Astrocyte of the cerebellum (primary cell): Measurements from ENCODE around the gene MTPN.

Source experiments
- DNase-seq: peaks from one replicate; pipeline ENCODE4 v3.0.0-alpha.2; 2011; ENCODE audit warnings: low read depth
- H3K4me3 ChIP-seq: 2 replicates; pipeline ENCODE4 v1.5.1; 2011; ENCODE audit warnings: mild to moderate bottlenecking, low read depth, low read length, moderate library complexity
- in situ Hi-C: cut with HindIII; loops from 2 replicates; pipeline ENCODE4 v1.10.0; 2017; ENCODE audit warnings: low sequenced_read_pairs
- TF ChIP-seq, protein P1 (sequence below): IDR thresholded peaks from 2 replicates; pipeline ENCODE4 v1.5.1; 2012; ENCODE audit warnings: low read length, low read depth, moderate library complexity, mild to moderate bottlenecking; ENCODE audit errors: missing control alignments

Gene MTPN

DNA sequence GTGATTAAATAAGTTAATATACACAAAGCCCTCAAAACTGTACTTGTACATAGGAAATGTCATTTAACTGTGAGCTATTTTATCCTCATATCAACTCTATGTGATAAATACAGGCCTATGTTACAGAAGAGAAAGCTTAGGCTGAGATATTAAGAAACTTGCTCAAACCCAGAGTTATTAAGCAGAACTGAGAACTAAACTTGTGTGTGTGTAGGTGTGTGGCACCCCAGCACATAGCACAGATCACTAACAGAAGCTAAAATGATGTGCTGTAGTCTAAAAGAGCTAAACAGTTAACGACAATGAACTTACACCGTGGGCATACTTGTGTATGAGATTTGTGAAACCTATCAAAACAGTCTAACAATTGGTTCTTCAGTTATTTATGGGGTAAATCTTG lies 34.5 kb downstream of the MTPN start:
- DNase-seq: no peak
- TF ChIP-seq, protein P1, sequence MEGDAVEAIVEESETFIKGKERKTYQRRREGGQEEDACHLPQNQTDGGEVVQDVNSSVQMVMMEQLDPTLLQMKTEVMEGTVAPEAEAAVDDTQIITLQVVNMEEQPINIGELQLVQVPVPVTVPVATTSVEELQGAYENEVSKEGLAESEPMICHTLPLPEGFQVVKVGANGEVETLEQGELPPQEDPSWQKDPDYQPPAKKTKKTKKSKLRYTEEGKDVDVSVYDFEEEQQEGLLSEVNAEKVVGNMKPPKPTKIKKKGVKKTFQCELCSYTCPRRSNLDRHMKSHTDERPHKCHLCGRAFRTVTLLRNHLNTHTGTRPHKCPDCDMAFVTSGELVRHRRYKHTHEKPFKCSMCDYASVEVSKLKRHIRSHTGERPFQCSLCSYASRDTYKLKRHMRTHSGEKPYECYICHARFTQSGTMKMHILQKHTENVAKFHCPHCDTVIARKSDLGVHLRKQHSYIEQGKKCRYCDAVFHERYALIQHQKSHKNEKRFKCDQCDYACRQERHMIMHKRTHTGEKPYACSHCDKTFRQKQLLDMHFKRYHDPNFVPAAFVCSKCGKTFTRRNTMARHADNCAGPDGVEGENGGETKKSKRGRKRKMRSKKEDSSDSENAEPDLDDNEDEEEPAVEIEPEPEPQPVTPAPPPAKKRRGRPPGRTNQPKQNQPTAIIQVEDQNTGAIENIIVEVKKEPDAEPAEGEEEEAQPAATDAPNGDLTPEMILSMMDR: no peak
- no peak overlapping the region for H3K4me3 ChIP-seq
- in situ Hi-C loops: no loop called here

DNA sequence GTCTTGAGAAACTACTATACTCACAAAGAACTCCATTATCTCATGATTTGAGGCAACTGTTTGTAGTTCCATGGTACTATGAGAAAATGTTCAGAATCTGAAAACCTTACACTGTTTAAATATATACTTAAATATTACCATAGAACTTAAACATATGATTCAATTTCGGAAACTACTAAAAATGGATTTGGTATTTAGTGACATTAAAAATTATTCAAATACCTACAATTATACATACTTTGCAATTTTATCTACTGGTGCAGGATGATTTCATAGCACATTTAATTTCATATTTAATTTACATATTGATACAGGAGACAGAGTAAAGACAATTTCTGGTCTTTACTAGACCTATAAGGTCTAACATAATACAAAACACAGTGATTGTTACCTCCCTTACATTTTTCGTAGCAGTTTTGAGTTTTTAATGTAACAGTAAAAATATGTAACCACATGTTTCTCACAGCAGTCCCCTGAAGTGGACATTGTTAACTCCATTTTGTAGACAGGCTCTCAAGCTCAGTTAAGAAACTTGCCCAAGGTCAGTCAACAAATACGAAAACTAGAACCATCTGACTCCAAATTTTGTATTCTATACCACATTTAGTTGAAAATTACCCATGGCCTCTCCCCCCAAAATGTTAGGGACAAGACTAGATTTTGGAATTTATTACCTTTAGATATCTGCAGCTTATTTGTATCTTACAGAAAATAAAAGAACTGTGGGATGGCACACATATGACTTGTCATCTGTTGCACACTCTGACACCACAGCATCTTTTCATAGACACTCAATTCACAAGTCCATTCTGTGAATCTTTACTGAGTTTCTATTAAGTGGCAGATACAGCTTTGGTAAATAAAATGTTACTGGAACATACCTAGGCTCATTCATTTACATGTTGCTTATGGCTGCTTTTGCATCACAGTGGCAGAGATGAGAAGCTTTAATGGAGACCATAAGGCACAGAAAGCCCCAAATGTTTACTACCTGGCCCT lies 36.8 kb downstream of the MTPN start:
- DNase-seq: no peak
- TF ChIP-seq, protein P1: no peak
- in situ Hi-C loops: no loop called here
- no peak overlapping the region for H3K4me3 ChIP-seq

DNA sequence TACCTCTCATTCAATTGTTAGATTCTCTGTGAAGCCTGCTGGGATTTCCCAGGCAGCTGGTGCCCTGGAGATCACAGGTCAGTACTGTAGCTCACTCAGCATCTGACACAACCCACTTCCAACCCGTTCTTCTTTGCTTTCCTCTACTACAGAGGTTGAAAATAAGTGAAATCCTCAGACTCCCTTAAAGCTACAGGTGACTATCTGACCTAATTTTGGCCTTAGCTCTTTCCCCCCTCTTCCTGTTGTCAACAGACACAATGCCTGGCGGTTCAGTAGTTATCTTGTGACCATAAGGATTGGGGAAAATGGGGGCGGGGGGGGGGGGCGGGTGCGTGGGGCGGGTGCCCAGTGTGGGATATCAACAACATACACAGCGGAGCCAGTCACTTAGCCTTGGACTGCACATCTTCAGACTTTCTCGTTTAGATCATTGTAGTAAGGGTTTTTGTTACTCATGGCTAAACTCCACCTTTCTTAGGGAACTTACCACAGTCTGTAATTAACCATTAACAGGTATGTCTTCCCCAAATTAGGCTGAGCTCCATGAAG lies 37.8 kb downstream of the MTPN start:
- H3K4me3 ChIP-seq: no peak overlapping the region
- no peak for DNase-seq
- TF ChIP-seq, protein P1: no peak
- in situ Hi-C loops: no loop called here

DNA sequence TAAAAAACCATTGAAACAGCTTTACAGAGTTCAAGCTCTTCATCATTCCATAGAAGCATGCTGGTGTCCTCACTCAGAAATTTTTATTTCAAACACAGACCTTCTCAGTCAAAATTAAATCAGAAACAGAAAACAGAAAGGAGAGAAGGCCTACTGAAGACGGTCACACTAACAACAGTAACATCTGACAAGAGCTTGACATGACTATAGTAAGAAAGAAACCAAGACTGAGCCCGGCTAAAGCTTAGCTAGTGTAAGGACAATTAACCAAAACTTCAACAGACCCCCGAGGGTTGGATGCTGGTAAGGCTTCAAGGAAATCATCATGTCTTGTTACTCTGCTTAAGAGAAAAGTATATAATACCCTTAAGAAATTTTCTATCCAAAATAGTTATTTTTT lies 38.6 kb downstream of the MTPN start:
- in situ Hi-C loops: no loop called here
- TF ChIP-seq, protein P1: no peak
- H3K4me3 ChIP-seq: no peak overlapping the region
- no peak for DNase-seq

DNA sequence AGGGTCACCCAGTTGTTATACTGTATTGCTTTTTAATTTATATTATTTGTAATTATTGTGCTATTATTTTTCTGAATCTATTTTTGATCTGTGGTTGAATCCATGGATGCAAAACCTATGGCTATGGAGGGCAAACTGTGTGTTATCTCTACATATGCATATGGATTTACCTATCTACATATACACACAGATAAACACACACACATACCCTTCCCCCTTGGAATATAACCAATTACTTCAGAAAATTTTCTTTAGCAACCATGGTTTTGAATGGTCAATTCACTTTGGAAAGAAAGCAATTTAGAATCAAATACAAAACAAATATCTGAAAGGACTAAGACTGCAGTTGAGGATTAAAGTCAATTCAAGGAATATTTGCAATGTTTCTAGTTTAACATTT lies 39.1 kb downstream of the MTPN start:
- in situ Hi-C loops: no loop called here
- H3K4me3 ChIP-seq: no peak overlapping the region
- TF ChIP-seq, protein P1: no peak
- no peak for DNase-seq

DNA sequence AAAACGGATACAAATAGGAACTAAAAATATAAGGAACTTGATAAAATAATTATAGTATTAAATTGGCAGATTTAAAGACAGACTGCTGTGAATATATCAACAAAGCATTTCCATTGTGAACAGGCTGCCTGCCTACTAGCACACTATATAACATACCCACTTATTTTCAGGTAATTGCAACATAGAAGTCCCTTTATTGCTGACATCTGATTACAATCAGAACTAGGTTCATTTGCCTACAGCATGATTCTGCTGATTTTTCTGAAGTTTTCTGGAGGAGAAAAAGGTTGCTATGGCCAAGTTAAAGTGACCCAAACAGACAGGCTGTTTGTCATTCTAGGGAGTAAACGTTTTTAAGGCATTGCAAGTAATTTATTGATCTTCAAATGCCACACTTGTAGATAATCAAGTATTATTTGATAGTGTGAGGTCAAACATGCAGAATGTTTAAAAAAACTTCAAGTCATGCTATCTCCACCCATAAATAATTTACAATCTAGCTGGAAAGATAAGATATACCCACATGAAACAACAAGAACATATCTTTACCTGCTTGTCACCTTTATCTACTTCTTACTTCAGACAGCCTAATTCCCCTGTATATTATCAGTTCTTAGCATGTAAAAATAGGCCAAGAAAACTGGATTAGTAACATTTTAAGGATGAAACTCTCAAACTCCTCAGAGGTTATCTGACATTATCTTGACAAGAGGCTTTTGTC lies 40.5 kb downstream of the MTPN start:
- in situ Hi-C loops: no loop called here
- DNase-seq: no peak
- TF ChIP-seq, protein P1: no peak
- H3K4me3 ChIP-seq: no peak overlapping the region
